HG03064 (cell line): Measurements from ENCODE around the gene POLR3F.
A peak's percentile ranks its signal among the peaks of the same experiment; 100 is the strongest.
"Not testable (repeated sequence)": the region's sequence is repeated elsewhere in the genome, so short reads cannot be mapped to it uniquely, and the experiment has no call there.

Source experiments
- ATAC-seq: cut with Tn5 transposase; IDR thresholded peaks from one replicate; pipeline ENCODE4 v1.9.1; 2021; ENCODE audit warnings: low read depth; ENCODE audit not compliant: unreplicated experiment

The POLR3F gene

GRCh38 chr20:18501672-18502071, 34.5 kb downstream of the POLR3F start:
- ATAC-seq, result not testable (repeated sequence)

DNA sequence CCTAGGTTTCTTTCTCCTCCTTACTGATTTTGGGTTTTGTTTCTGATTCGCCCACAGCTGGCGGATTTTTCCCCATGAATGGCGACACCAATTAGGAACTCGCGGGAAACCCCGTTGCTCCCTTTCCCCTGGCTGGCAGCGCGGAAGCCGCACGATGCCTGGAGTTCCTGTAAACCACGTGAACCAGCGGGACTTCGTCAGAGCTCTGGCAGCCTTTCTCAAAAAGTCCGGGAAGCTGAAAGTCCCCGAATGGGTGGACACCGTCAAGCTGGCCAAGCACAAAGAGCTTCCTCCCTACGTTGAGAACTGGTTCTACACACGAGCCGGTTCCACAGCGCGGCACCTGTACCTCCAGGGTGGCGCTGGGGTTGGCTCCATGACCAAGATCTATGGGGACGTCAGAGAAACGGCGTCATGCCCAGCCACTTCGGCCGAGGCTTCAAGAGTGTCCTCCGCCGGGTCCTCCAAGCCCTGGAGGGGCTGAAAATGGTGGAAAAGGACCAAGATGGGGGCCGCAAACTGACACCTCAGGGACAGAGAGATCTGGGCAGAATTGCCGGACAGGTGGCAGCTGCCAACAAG, 37.4 kb downstream of the POLR3F start:
- ATAC-seq, result no peak

GRCh38 chr20:18506744-18507143, 39.6 kb downstream of the POLR3F start:
- no peak for ATAC-seq

DNA sequence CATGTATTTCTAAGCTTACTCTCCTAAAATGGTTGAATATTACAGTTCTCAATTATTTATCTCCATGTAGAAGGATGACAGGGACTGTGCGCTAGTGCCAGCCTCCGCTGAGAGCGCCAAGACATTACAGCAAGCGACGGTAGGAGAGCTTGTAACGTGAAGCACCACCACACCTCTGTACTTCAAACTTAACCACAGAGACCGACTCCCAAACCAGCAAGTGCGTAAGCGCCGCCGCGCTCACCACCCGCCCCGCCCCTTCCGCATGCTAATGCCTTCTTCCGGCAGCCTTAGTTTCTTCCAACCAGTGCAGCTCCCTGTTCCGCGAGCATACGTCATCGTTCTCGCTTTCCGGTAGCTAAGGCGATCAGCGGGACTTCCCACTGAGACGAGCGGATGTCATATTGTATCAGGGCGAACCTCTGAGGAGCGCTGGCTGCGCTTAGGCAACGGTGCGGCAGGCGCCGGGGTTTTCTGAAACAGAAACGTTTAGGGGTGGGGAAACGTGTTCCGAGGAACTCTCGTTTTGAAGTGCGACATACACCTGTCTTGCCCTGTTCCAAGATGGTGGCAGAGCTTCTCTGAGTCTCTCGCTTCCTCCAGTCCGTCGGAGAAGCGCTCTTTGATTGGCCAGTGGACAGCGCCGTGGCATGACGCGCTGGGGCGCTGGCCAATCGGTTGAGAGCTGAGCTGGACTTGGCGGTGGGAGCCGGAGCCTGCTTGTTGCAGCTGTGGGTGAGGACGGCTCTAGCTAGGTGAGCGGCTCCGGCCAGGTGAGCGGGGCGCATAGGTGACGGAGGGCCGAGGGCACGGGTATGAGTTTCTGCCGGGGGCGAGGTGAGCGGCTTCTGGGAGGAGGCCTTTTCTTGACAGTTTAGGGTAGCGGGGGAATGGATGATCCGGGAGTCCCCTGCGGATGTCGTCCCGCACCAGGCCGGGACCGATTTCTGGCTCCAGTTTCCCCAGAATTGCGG, 40.3 kb downstream of the POLR3F start, which contains the start of gene SEC23B:
Gene SEC23B, plus strand, starts transcription at position 723 of the 974 bp plus-strand sequence. CDS start 2,896 bp downstream, outside the sequence.
- peak; percentile 95 for ATAC-seq

- ATAC-seq, result no peak
Measured at GRCh38 chr20:18511571-18511970, 44.4 kb downstream of the POLR3F start.

DNA sequence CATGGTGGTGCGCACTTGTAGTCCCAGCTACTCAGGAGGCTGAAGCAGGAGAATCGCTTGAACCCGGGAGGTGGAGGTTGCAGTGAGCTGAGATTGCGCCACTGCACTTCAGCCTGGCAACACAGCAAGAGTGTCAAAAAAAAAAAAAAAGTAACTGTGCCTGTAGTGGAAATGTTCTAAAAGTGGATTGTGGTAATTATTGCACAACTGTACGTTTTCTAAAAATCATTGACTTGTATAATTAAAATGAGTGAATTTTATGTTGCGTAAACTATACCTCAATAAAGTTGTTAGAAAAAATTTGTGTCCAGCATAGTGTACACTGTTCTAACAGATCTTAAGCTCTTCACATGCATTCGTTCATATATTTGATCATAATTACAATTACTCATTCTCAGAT, 46.0 kb downstream of the POLR3F start:
- ATAC-seq, result no peak

GRCh38 chr20:18514127-18514526, 46.9 kb downstream of the POLR3F start:
- ATAC-seq, result no peak

- ATAC-seq, result no peak
Measured at GRCh38 chr20:18515973-18516372, 48.8 kb downstream of the POLR3F start.

DNA sequence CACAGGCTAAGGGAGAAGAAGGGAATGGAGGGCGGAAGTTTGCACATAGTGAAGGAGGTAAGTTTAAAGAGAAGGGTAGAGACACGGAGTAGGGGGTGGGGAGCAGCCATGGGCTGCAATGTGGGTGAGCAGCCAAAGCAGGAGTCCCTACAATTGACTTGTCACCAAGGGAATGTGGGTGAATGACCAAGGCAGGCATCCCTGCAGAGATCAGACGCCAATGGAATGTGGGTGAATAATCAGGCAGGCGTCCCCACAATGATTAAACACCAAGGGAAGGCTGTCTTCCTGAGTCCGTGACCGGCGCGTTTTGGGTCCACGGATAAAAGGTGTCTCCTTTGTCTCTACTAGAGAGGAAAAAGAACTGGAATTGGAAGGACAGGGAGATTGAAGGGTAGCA, 54.9 kb downstream of the POLR3F start:
- ATAC-seq, result not testable (repeated sequence)

- no peak for ATAC-seq
Measured at GRCh38 chr20:18523066-18523465, 55.9 kb downstream of the POLR3F start.

DNA sequence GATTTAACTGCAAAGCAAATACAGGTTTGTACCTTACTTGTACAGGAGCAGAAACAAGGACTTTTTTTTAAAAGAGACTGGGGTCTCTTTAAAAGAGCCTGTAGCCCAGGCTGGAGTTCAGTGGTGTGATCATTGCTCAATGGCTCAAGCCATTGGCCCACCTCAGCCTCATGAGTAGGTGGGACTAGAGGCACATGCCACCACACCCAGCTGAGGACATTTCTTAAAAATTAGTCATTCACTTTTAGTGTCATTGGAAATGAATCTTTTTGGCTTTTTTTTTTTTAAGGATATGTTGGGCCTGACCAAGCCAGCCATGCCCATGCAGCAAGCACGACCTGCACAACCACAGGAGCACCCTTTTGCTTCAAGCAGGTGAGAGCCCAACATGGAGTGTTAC, 57.5 kb downstream of the POLR3F start:
- ATAC-seq, result no peak

DNA sequence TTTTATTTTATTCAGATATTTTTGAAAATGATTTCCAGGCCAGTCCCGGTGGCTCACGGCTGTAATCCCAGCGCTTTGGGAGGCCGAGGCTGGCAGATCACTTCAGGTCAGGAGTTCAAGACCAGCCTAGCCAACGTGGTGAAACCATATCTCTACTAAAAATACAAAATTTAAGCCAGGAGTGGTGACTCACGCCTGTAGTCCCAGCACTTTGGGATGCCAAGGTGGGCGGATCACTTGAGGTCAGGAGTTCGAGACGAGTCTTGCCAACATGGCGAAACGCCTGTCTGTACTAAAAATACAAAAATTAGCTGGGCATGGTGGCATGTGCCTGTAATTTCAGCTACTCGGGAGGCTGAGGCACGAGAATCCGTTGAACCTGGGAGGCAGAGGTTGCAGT, 59.6 kb downstream of the POLR3F start:
- not testable (repeated sequence) for ATAC-seq

DNA sequence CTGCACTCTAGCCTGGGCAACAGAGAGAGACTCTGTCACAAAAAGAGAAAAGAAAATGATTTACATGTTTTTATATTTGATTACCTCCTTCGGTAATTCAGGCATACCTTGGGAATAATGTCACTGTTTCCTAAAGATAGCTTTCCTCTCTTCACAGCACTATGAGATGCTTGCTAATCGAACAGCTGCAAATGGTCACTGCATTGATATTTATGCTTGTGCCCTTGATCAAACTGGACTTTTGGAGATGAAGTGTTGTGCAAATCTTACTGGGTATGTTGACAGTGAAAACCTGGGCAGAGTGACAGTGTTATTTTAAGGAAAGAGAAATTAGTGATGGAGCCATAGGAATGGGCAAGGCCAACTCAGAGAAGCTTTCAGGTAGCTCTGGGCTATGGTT, 60.1 kb downstream of the POLR3F start:
- no peak for ATAC-seq

- no peak for ATAC-seq
Measured at GRCh38 chr20:18527836-18528235, 60.6 kb downstream of the POLR3F start.

DNA sequence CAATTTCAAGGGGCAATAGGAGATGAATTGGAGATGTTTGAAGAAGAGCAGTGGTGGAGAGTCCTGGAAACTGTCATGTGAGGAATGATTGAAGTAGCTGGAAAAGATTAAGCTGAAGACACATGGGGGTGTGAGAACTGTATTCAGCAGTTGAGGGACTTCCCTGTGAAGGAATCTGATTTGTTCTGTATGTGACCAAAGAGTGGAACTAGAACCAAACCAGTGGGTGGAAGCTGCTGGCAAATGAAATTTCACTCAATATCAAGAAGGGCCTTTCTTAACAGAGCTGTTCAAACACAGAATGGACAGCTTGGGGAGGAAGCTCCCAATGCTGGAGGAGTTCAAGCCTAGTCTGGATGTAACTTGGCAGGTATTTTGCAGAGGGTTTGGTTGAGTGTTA, 61.9 kb downstream of the POLR3F start:
- no peak for ATAC-seq

- ATAC-seq, result no peak
Measured at GRCh38 chr20:18532626-18533025, 65.4 kb downstream of the POLR3F start.

GRCh38 chr20:18533491-18533890, 66.3 kb downstream of the POLR3F start:
- ATAC-seq, result no peak

GRCh38 chr20:18533978-18534644, 66.9 kb downstream of the POLR3F start:
- no peak for ATAC-seq
